ENCODE measurements around the gene HTR5A. TPM values are rescaled to one million over a fixed set of nuclear protein-coding genes. Genes with fewer than 3 reads are reported as not detected.

HTR5A gene
- total RNA-seq, 1 experiment from 2014 or later: not detected

DNA sequence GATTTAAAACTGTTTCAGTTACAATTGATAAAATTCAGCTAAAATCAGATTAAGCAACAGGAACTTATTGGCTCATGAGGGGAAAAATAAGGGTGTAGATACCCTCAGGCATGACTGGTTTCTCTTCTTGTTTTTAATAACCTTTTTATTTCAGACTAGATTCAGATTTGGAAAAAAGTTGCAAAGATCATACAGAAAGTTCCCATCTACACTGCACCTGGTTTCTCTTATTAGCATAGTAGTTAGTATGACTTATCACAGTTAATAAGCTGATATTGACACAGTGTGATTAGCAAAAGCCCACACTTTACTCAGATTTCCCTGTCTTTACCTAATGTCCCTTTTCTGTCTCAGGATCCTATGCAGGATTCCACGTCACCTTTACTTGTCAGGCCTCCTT is 53.3 kb downstream of the HTR5A start:
- H3K36me3 ChIP-seq (ENCODE audit: control insufficient read depth, insufficient read depth, low read length): no peaks in the 10 kb centered on the region
- H3K4me1 ChIP-seq (ENCODE audit: control insufficient read depth, insufficient read depth, low read length): no peaks in the 10 kb centered on the region
- TF ChIP-seq TCF7L2 (IDR thresholded peaks at IDR 0.05; ENCODE audit: low read depth, low read length) (no peak), POLR2AphosphoS5 (IDR thresholded peaks at IDR 0.05; ENCODE audit: low read depth, low read length) (no peak), SIN3A (IDR thresholded peaks at IDR 0.05; ENCODE audit: borderline replicate concordance, insufficient read depth, low read depth, low read length) (no peak)
- TF ChIP-seq, protein P1, sequence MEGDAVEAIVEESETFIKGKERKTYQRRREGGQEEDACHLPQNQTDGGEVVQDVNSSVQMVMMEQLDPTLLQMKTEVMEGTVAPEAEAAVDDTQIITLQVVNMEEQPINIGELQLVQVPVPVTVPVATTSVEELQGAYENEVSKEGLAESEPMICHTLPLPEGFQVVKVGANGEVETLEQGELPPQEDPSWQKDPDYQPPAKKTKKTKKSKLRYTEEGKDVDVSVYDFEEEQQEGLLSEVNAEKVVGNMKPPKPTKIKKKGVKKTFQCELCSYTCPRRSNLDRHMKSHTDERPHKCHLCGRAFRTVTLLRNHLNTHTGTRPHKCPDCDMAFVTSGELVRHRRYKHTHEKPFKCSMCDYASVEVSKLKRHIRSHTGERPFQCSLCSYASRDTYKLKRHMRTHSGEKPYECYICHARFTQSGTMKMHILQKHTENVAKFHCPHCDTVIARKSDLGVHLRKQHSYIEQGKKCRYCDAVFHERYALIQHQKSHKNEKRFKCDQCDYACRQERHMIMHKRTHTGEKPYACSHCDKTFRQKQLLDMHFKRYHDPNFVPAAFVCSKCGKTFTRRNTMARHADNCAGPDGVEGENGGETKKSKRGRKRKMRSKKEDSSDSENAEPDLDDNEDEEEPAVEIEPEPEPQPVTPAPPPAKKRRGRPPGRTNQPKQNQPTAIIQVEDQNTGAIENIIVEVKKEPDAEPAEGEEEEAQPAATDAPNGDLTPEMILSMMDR (IDR thresholded peaks at IDR 0.05): no peak
- TF ChIP-seq, protein P2, sequence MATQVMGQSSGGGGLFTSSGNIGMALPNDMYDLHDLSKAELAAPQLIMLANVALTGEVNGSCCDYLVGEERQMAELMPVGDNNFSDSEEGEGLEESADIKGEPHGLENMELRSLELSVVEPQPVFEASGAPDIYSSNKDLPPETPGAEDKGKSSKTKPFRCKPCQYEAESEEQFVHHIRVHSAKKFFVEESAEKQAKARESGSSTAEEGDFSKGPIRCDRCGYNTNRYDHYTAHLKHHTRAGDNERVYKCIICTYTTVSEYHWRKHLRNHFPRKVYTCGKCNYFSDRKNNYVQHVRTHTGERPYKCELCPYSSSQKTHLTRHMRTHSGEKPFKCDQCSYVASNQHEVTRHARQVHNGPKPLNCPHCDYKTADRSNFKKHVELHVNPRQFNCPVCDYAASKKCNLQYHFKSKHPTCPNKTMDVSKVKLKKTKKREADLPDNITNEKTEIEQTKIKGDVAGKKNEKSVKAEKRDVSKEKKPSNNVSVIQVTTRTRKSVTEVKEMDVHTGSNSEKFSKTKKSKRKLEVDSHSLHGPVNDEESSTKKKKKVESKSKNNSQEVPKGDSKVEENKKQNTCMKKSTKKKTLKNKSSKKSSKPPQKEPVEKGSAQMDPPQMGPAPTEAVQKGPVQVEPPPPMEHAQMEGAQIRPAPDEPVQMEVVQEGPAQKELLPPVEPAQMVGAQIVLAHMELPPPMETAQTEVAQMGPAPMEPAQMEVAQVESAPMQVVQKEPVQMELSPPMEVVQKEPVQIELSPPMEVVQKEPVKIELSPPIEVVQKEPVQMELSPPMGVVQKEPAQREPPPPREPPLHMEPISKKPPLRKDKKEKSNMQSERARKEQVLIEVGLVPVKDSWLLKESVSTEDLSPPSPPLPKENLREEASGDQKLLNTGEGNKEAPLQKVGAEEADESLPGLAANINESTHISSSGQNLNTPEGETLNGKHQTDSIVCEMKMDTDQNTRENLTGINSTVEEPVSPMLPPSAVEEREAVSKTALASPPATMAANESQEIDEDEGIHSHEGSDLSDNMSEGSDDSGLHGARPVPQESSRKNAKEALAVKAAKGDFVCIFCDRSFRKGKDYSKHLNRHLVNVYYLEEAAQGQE (IDR thresholded peaks at IDR 0.05; ENCODE audit: insufficient read depth in 1 of 2, low read depth in 2 of 2, low read length in 1 of 2): no peak
- ChIA-PET CTCF (no interaction called here), POLR2A (no interaction called here)
- in situ Hi-C loops (cut with HindIII; ENCODE audit: low pct_unique_long_range_greater_than_20kb, low sequenced_read_pairs) (no loop called here), intact Hi-C loops (cut with micrococcal nuclease; ENCODE audit: unreplicated experiment) (no loop called here)
- DNase-seq (ENCODE audit: low read depth, low spot score): no peak
- no peak for ATAC-seq
- H3K27me3 ChIP-seq (ENCODE audit: control insufficient read depth, insufficient read depth, low read length): no peaks in the 10 kb centered on the region
- H3K9me3 ChIP-seq (ENCODE audit: control insufficient read depth, insufficient read depth, low read depth, low read length): peaks cover 15% of the 10 kb centered on the region
- H3K27ac ChIP-seq (ENCODE audit: low read length): no peak overlapping the region
- no TSS peak for BruUV-seq (replicated peaks)
- no peak overlapping the region for H3K4me3 ChIP-seq (ENCODE audit: low read depth in 2 of 2, low read length in 2 of 2)

DNA sequence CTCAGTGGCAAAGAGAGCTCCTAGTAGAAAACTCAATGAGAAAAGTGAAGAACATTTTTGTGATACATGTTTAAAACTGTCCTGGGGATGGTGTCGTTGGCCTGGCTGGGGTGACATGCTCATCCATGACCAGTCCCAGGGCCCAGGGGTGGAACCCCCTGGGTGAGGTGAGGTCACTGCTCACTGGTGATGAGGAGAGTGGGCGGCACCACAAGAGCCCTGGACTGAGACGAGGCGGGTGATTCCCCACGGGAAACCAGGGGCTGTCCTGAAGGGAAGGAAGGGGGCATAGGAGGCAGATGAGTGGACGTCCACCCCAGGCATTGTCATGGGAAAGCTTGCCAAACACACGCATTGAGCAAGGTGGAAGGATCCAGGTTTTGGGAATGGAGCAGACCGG is 54.6 kb downstream of the HTR5A start:
- no peak for ATAC-seq
- Histone ChIP-seq H3K9me3 (ENCODE audit: control insufficient read depth, insufficient read depth, low read depth, low read length) (peaks cover 14% of the 10 kb centered on the region), H3K4me1 (ENCODE audit: control insufficient read depth, insufficient read depth, low read length) (no peaks in the 10 kb centered on the region), H3K36me3 (ENCODE audit: control insufficient read depth, insufficient read depth, low read length) (no peaks in the 10 kb centered on the region), H3K27me3 (ENCODE audit: control insufficient read depth, insufficient read depth, low read length) (no peaks in the 10 kb centered on the region), H3K4me3 (ENCODE audit: low read depth in 2 of 2, low read length in 2 of 2) (no peak overlapping the region), H3K27ac (ENCODE audit: low read length) (no peak overlapping the region)
- BruUV-seq (replicated peaks): no TSS peak
- intact Hi-C loops (cut with micrococcal nuclease; ENCODE audit: unreplicated experiment) (no loop called here), in situ Hi-C loops (cut with HindIII; ENCODE audit: low pct_unique_long_range_greater_than_20kb, low sequenced_read_pairs) (no loop called here)
- TF ChIP-seq, protein P1 (IDR thresholded peaks at IDR 0.05): no peak
- TF ChIP-seq, protein P2 (IDR thresholded peaks at IDR 0.05; ENCODE audit: insufficient read depth in 1 of 2, low read depth in 2 of 2, low read length in 1 of 2): no peak
- no peak for TF ChIP-seq POLR2AphosphoS5 (IDR thresholded peaks at IDR 0.05; ENCODE audit: low read depth, low read length)
- TF ChIP-seq TCF7L2 (IDR thresholded peaks at IDR 0.05; ENCODE audit: low read depth, low read length): no peak
- no peak for TF ChIP-seq SIN3A (IDR thresholded peaks at IDR 0.05; ENCODE audit: borderline replicate concordance, insufficient read depth, low read depth, low read length)
- POLR2A ChIA-PET: no interaction called here
- CTCF ChIA-PET: no interaction called here
- DNase-seq (ENCODE audit: low read depth, low spot score): no peak
